HepG2 (cell line): ENCODE measurements around the gene CACNG4. TPM values are rescaled to one million over a fixed set of nuclear protein-coding genes. Genes with fewer than 3 reads are reported as not detected.

ENCODE experiments used
- ATAC-seq: fragments of 200-7000 bp; cut with Tn5 transposase; 3 replicates; pipeline ENCODE4 v1.9.1; 2020; ENCODE audit warnings: mild to moderate bottlenecking, moderate library complexity
- BruUV-seq: library from RNA; stranded (reverse); fragments of 400-500 nt; replicated peaks from 2 replicates; lab custom pipeline; 2021; lab: Mats Ljungman, UMichigan
- CTCF ChIA-PET: fragments of 300-600 bp; formaldehyde crosslinking; extraction: SDS; loops from one replicate; lab custom pipeline; 2021; ENCODE audit warnings: low total read pairs, inconsistent platforms, low intra/inter-chr PET ratio; lab: Yijun Ruan, JAX
- POLR2A ChIA-PET: fragments of 350-600 bp; sonication (Branson Sonifier 250); formaldehyde crosslinking; loops from one replicate; lab custom pipeline; 2020; ENCODE audit warnings: antibody characterized with exemption, inconsistent platforms; lab: Yijun Ruan, JAX
- DNase-seq: peaks from one replicate; pipeline ENCODE4 v3.0.0-alpha.2; 2015; ENCODE audit warnings: low spot score
- FAIRE-seq: peaks from 3 replicates; lab custom pipeline; 2011; peaks lifted over from hg19 to GRCh38; lab: Jason Lieb, UNC
- H2AFZ ChIP-seq: one replicate; pipeline ENCODE4 v1.6.1; 2011; ENCODE audit warnings: low read length, inconsistent platforms
- H3K27ac ChIP-seq: fragments of 300-600 bp; 3 replicates; pipeline ENCODE4 v1.8.0; 2011; ENCODE audit warnings: mixed run types, mild to moderate bottlenecking, mixed read lengths, low read length, inconsistent platforms; ENCODE audit not compliant: insufficient read depth; ENCODE audit errors: extremely low read length
- H3K27me3 ChIP-seq, 2 experiments: fragments of 200-600 bp in 1 of 2; 2 replicates in 1 of 2; 3 replicates in 1 of 2; pipeline versions ENCODE4 v1.6.0 to v1.8.0; 2011; ENCODE audit warnings: low read length in 2 of 2, mild to moderate bottlenecking in 2 of 2, moderate library complexity in 2 of 2, inconsistent platforms in 1 of 2; ENCODE audit not compliant: insufficient read depth in 2 of 2, control insufficient read depth in 1 of 2
- H3K36me3 ChIP-seq, 2 experiments: fragments of 200-600 bp in 1 of 2; replicated peaks in 1 of 2; 2 replicates in 1 of 2; 3 replicates in 1 of 2; pipeline versions ENCODE4 v1.5.1 to v1.8.0; 2011; ENCODE audit warnings: low read length in 2 of 2, inconsistent platforms in 1 of 2; ENCODE audit not compliant: insufficient read depth in 2 of 2, control insufficient read depth in 1 of 2
- H3K4me1 ChIP-seq: 2 replicates; pipeline ENCODE4 v1.5.1; 2012; ENCODE audit warnings: low read length, inconsistent platforms; ENCODE audit not compliant: insufficient read depth
- H3K4me2 ChIP-seq: 2 replicates; pipeline ENCODE4 v1.6.0; 2011; ENCODE audit warnings: low read depth, low read length, inconsistent platforms
- H3K4me3 ChIP-seq, 3 experiments: fragments of 200-600 bp in 1 of 3; sonication (generic), shearing (Covaris generic) in 1 of 3; replicated peaks in 1 of 3; 2 replicates each; pipeline ENCODE4 v1.5.1; 2011 to 2016; ENCODE audit warnings: low read length in 3 of 3, inconsistent platforms in 2 of 3, low read depth in 2 of 3, mild to moderate bottlenecking in 2 of 3, control low read depth in 1 of 3, mixed read lengths in 1 of 3; ENCODE audit not compliant: insufficient read depth in 1 of 3
- H3K79me2 ChIP-seq: one replicate; pipeline ENCODE4 v1.6.1; 2011; ENCODE audit warnings: low read length, inconsistent platforms; ENCODE audit not compliant: insufficient read depth
- H3K9ac ChIP-seq: 2 replicates; pipeline ENCODE4 v1.6.0; 2011; ENCODE audit warnings: mild to moderate bottlenecking, low read depth, low read length, inconsistent platforms; ENCODE audit not compliant: insufficient read depth
- H3K9me3 ChIP-seq: 2 replicates; pipeline ENCODE4 v1.5.1; 2012; ENCODE audit warnings: mild to moderate bottlenecking, low read length
- H4K20me1 ChIP-seq: 2 replicates; pipeline ENCODE4 v1.6.0; 2011; ENCODE audit warnings: inconsistent platforms, mild to moderate bottlenecking, low read length, moderate library complexity; ENCODE audit not compliant: insufficient read depth
- ATF7 ChIP-seq, 2 experiments: fragments of 450-650 bp in 1 of 2; sonication (generic) in 1 of 2; formaldehyde crosslinking in 1 of 2; IDR thresholded peaks; 2 replicates each; pipeline versions ENCODE4 v1.4.0 to v1.6.1; 2016 to 2020; ENCODE audit warnings: antibody characterized with exemption in 1 of 2, mild to moderate bottlenecking in 1 of 2, missing genetic modification reagents in 1 of 2
- CREB1 ChIP-seq, 2 experiments: fragments of 450-650 bp in 1 of 2; IDR thresholded peaks; 2 replicates each; pipeline ENCODE4 v1.6.1; 2016 to 2017; ENCODE audit warnings: control low read depth in 1 of 2, mild to moderate bottlenecking in 1 of 2, missing compliant biosample characterization in 1 of 2, missing genetic modification characterization in 1 of 2
- EP300 ChIP-seq, 3 experiments: sonication (generic) in 1 of 3; formaldehyde crosslinking in 1 of 3; IDR thresholded peaks; 2 replicates each; pipeline versions ENCODE4 v1.5.1 to v1.6.1; 2011 to 2020; ENCODE audit warnings: low read depth in 2 of 3, low read length in 2 of 3, borderline replicate concordance in 1 of 3, improper control_type of control experiment in 1 of 3, mild to moderate bottlenecking in 1 of 3, missing genetic modification reagents in 1 of 3, moderate library complexity in 1 of 3
- GPBP1L1 ChIP-seq: sonication (generic); formaldehyde crosslinking; IDR thresholded peaks from 2 replicates; pipeline ENCODE4 v1.5.0; 2020; ENCODE audit warnings: mild to moderate bottlenecking, missing genetic modification reagents
- HOXD1 ChIP-seq: sonication (generic); formaldehyde crosslinking; IDR thresholded peaks from 2 replicates; pipeline ENCODE4 v1.5.0; 2020; ENCODE audit warnings: missing genetic modification reagents
- KLF12 ChIP-seq: sonication (generic); formaldehyde crosslinking; IDR thresholded peaks from 2 replicates; pipeline ENCODE4 v1.4.0; 2020; ENCODE audit warnings: missing genetic modification reagents, borderline replicate concordance
- KLF13 ChIP-seq: sonication (generic); formaldehyde crosslinking; IDR thresholded peaks from 2 replicates; pipeline ENCODE4 v1.4.0; 2020; ENCODE audit warnings: mild to moderate bottlenecking, missing genetic modification reagents
- MIER2 ChIP-seq: IDR thresholded peaks from 2 replicates; pipeline ENCODE4 v1.6.1; 2016; ENCODE audit warnings: missing biosample characterization, missing genetic modification reagents
- SRY ChIP-seq: sonication (generic); formaldehyde crosslinking; IDR thresholded peaks from 2 replicates; pipeline ENCODE4 v1.8.0; 2022; ENCODE audit warnings: mild to moderate bottlenecking, missing genetic modification reagents
- UBTF ChIP-seq: sonication (generic); formaldehyde crosslinking; IDR thresholded peaks from 2 replicates; pipeline ENCODE4 v1.4.0; 2020; ENCODE audit warnings: mild to moderate bottlenecking, missing genetic modification reagents
- ZNF354B ChIP-seq: sonication (generic); formaldehyde crosslinking; IDR thresholded peaks from 2 replicates; pipeline ENCODE4 v1.8.0; 2022; ENCODE audit warnings: mild to moderate bottlenecking, missing genetic modification reagents
- ZNF572 ChIP-seq: sonication (generic); formaldehyde crosslinking; IDR thresholded peaks from 2 replicates; pipeline ENCODE4 v1.5.1; 2020; ENCODE audit warnings: mild to moderate bottlenecking, missing genetic modification reagents
- ZSCAN9 ChIP-seq: IDR thresholded peaks from 2 replicates; pipeline ENCODE4 v1.6.1; 2016; ENCODE audit warnings: borderline replicate concordance
- WGBS: methylation state at CpG from one replicate; pipeline ENCODE4 v1.1.6; 2017; ENCODE audit warnings: low lambda C conversion rate; 5-methylcytosine and 5-hydroxymethylcytosine counted together
- in situ Hi-C: cut with HindIII; loops from 2 replicates; pipeline ENCODE4 v1.10.0; 2017; ENCODE audit warnings: low pct_unique_long_range_greater_than_20kb; ENCODE audit not compliant: extremely low pct_ligation_motif_present
- intact Hi-C: fragments of 100-400 bp; cut with micrococcal nuclease; formaldehyde crosslinking; loops from one replicate; pipeline ENCODE4 v1.10.0; 2022; ENCODE audit not compliant: unreplicated experiment
- polyA plus RNA-seq, 8 experiments: library from polyadenylated mRNA; depleted of rRNA in 3 of 8; stranded (reverse) in 7 of 8; unstranded in 1 of 8; fragments of >200 nt; fragmentation: Illumina TruSeq in 4 of 8; extraction: Trizol in 4 of 8; gene quantifications; 2 replicates each; pipeline versions ENCODE4 v1.2.1 to v1.2.3, GENCODE V29; 2011 to 2016; ENCODE audit warnings: low read depth in 4 of 8, missing spikeins in 1 of 8, mixed read lengths in 1 of 8; ENCODE audit not compliant: insufficient read depth in 1 of 8
- total RNA-seq, 5 experiments: library from RNA; depleted of rRNA; stranded (reverse); fragments of >200 nt; fragmentation: Illumina TruSeq; extraction: Trizol; gene quantifications; 2 replicates each; pipeline ENCODE4 v1.2.3, GENCODE V29; 2016; ENCODE audit warnings: low read depth in 1 of 5

The CACNG4 gene
- total and polyA plus RNA-seq, 2 of the 13 experiments (the other 11 are each of a cell fraction or from before 2014, with no cell fraction given), result 0.09 TPM

GRCh38 chr17:67004181-67004580 lies 39.7 kb downstream of the CACNG4 start (continued):
- TF ChIP-seq ZNF572 (CRISPR knock-in tag) (no peak), SRY (CRISPR knock-in tag) (no peak), HOXD1 (CRISPR knock-in tag) (no peak), KLF13 (no peak)

GRCh38 chr17:67007266-67007665 lies 42.8 kb downstream of the CACNG4 start:
- Histone ChIP-seq H3K4me1 (no peaks in the 10 kb centered on the region), H3K27me3 (peaks cover 0 to 57% of the 10 kb centered on the region in 2 experiments; a peak in 3 of 5 replicates), H3K27ac (no peak overlapping the region), H3K9ac (no peak overlapping the region), H2AFZ (no peak overlapping the region), H3K9me3 (no peaks in the 10 kb centered on the region), H3K4me3 (no peak overlapping the region), H3K4me2 (no peak overlapping the region), H3K36me3 (no peaks in the 10 kb centered on the region), H3K79me2 (no peaks in the 10 kb centered on the region), H4K20me1 (no peaks in the 10 kb centered on the region)
- no TSS peak for BruUV-seq
- POLR2A ChIA-PET, result no interaction called here
- ATAC-seq, result no peak
- FAIRE-seq, result no peak
- intact Hi-C loops, result no loop called here
- CTCF ChIA-PET, result no interaction called here
- 53% methylated on average over 6 of the region's 6 CpGs for WGBS
- TF ChIP-seq KLF12 (CRISPR knock-in tag), result no peak
- no peak for TF ChIP-seq ZSCAN9 (CRISPR knock-in tag)
- no peak for TF ChIP-seq ZNF354B
- no peak for TF ChIP-seq GPBP1L1
- no peak for TF ChIP-seq UBTF (CRISPR knock-in tag)
- peak; percentile 55 for TF ChIP-seq CREB1 (IDR thresholded peaks at IDR 0.05)
- TF ChIP-seq CREB1 (CRISPR knock-in tag; IDR thresholded peaks at IDR 0.05), result no peak
- TF ChIP-seq ATF7 (IDR thresholded peaks at IDR 0.05), result peak; percentile 87
- TF ChIP-seq ATF7 (CRISPR knock-in tag; IDR thresholded peaks at IDR 0.05), result no peak
- TF ChIP-seq MIER2 (CRISPR knock-in tag), result no peak
- no peak for TF ChIP-seq EP300 (IDR thresholded peaks at IDR 0.05; ENCODE audit: low read depth in 2 of 2, low read length in 2 of 2)
- no peak for TF ChIP-seq EP300 (CRISPR knock-in tag; IDR thresholded peaks at IDR 0.05; ENCODE audit: borderline replicate concordance)
- no peak for DNase-seq
- in situ Hi-C loops, result no loop called here
